ENCODE measurements around the gene ST8SIA4.

The ST8SIA4 gene

DNA sequence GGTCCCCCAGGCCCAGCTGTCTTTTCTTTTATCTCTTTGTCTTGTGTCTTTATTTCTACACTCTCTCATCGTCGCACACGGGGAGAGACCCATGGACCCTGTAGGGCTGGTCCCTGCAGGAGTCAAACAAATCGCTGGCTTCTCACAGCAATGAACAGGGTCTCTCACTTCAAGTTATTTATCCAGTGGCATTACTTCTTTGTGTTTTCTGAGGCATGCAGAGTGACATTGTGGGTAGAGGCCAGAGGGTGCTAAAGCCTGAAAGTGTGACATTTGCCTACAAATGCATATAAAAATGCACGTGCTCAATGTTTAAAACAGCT, 127.6 kb downstream of the ST8SIA4 start:
- Histone ChIP-seq H2BK120ac (ENCODE audit: low read depth, low read length) (no peak overlapping the region), H4K5ac (ENCODE audit: low read length) (no peak overlapping the region), H3K27ac (ENCODE audit: low read depth, low read length) (no peak overlapping the region), H3K79me2 (ENCODE audit: control insufficient read depth, insufficient read depth, low read length) (no peaks in the 10 kb centered on the region), H3K4me3 (ENCODE audit: low read length) (no peak overlapping the region), H3K27me3 (ENCODE audit: insufficient read depth, low read length, poor library complexity) (no peaks in the 10 kb centered on the region), H3K36me3 (ENCODE audit: control insufficient read depth, insufficient read depth, low read length) (no peaks in the 10 kb centered on the region), H3K4ac (ENCODE audit: low read depth, low read length) (no peak overlapping the region), H3K56ac (ENCODE audit: low read length) (no peak overlapping the region), H3K23ac (ENCODE audit: low read length) (no peak overlapping the region), H4K8ac (ENCODE audit: low read depth, low read length) (no peak overlapping the region), H3K79me1 (ENCODE audit: low read length) (no peaks in the 10 kb centered on the region), H2AK5ac (ENCODE audit: low read length) (no peak overlapping the region), H3K4me2 (ENCODE audit: low read length) (no peak overlapping the region), H3K18ac (ENCODE audit: low read length) (no peak overlapping the region), H2BK15ac (replicated peaks; ENCODE audit: low read depth) (no peak overlapping the region), H3K9ac (ENCODE audit: low read length) (no peak overlapping the region), H2BK5ac (ENCODE audit: low read length) (no peak overlapping the region), H3K4me1 (ENCODE audit: control insufficient read depth, low read depth, low read length) (peaks cover 4% of the 10 kb centered on the region)
- DNase-seq: no peak
- no CpG with 5 or more reads among the region's 5 CpGs for WGBS (ENCODE audit: extremely low coverage, insufficient coverage, low lambda C conversion rate)

DNA sequence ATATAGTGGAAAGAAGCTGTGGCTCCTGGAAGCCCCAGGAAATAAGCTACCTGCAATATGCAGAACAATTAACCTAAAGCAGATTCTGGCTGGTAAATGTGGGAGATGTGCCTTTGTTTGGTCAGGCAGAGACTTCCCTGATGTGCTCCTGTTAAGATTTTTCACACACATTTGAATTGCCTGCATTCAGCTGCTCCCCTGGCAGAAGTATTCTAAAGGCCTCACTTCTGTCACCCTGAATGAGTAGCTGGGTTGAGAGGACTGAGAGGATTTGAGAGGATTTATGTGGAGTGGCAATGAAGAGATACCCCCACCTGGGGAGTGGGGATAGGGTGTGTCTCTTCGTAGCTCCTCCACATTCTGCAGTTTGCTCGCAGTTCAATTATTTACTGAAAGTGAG, 130.5 kb downstream of the ST8SIA4 start:
- Histone ChIP-seq H4K5ac (ENCODE audit: low read length) (no peak overlapping the region), H3K27me3 (ENCODE audit: insufficient read depth, low read length, poor library complexity) (no peaks in the 10 kb centered on the region), H4K8ac (ENCODE audit: low read depth, low read length) (no peak overlapping the region), H3K4me3 (ENCODE audit: low read length) (no peak overlapping the region), H2AK5ac (ENCODE audit: low read length) (no peak overlapping the region), H3K18ac (ENCODE audit: low read length) (no peak overlapping the region), H3K9ac (ENCODE audit: low read length) (no peak overlapping the region), H3K4me2 (ENCODE audit: low read length) (no peak overlapping the region), H3K4me1 (ENCODE audit: control insufficient read depth, low read depth, low read length) (peaks cover 3% of the 10 kb centered on the region), H2BK5ac (ENCODE audit: low read length) (no peak overlapping the region), H3K4ac (ENCODE audit: low read depth, low read length) (no peak overlapping the region), H3K79me2 (ENCODE audit: control insufficient read depth, insufficient read depth, low read length) (no peaks in the 10 kb centered on the region), H3K56ac (ENCODE audit: low read length) (peak overlapping the region; percentile 44), H3K27ac (ENCODE audit: low read depth, low read length) (no peak overlapping the region), H3K23ac (ENCODE audit: low read length) (no peak overlapping the region), H3K36me3 (ENCODE audit: control insufficient read depth, insufficient read depth, low read length) (no peaks in the 10 kb centered on the region), H3K79me1 (ENCODE audit: low read length) (no peaks in the 10 kb centered on the region), H2BK120ac (ENCODE audit: low read depth, low read length) (no peak overlapping the region), H2BK15ac (replicated peaks; ENCODE audit: low read depth) (no peak overlapping the region)
- peak; percentile 32 for DNase-seq
- no CpG with 5 or more reads among the region's 2 CpGs for WGBS (ENCODE audit: extremely low coverage, insufficient coverage, low lambda C conversion rate)

DNA sequence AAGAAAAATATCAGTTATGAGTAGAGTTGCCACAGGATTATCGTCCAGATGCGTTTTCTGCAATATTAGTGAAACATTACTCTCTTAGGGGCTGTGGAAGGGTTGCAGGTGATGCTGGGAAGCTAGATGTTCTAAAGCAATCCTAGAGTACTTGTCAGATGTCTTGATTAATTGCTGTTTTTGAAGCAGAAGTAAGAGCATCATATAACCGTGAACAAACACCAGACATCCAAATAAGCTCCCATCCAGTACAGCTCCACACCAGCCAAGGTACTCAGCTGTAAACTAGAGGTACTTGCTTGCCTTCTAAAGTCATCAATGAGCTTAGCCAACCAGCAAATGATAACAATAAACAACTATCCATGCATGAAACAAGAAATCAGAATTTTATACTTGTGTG, 131.1 kb downstream of the ST8SIA4 start:
- no peak overlapping the region for H3K23ac ChIP-seq (ENCODE audit: low read length)
- H3K27ac ChIP-seq (ENCODE audit: low read depth, low read length): no peak overlapping the region
- WGBS (ENCODE audit: extremely low coverage, insufficient coverage, low lambda C conversion rate): no CpG with 5 or more reads among the region's 3 CpGs
- no peak overlapping the region for H3K4ac ChIP-seq (ENCODE audit: low read depth, low read length)
- DNase-seq: no peak
- no peak overlapping the region for H2BK15ac ChIP-seq (replicated peaks; ENCODE audit: low read depth)
- H2BK5ac ChIP-seq (ENCODE audit: low read length): no peak overlapping the region
- no peak overlapping the region for H3K9ac ChIP-seq (ENCODE audit: low read length)
- peaks cover 3% of the 10 kb centered on the region for H3K4me1 ChIP-seq (ENCODE audit: control insufficient read depth, low read depth, low read length)
- H3K18ac ChIP-seq (ENCODE audit: low read length): no peak overlapping the region
- no peak overlapping the region for H4K8ac ChIP-seq (ENCODE audit: low read depth, low read length)
- no peak overlapping the region for H3K4me2 ChIP-seq (ENCODE audit: low read length)
- no peaks in the 10 kb centered on the region for H3K36me3 ChIP-seq (ENCODE audit: control insufficient read depth, insufficient read depth, low read length)
- no peak overlapping the region for H3K56ac ChIP-seq (ENCODE audit: low read length)
- H2BK120ac ChIP-seq (ENCODE audit: low read depth, low read length): no peak overlapping the region
- H3K79me2 ChIP-seq (ENCODE audit: control insufficient read depth, insufficient read depth, low read length): no peaks in the 10 kb centered on the region
- no peaks in the 10 kb centered on the region for H3K79me1 ChIP-seq (ENCODE audit: low read length)
- H2AK5ac ChIP-seq (ENCODE audit: low read length): no peak overlapping the region
- H3K4me3 ChIP-seq (ENCODE audit: low read length): no peak overlapping the region
- H4K5ac ChIP-seq (ENCODE audit: low read length): no peak overlapping the region
- H3K27me3 ChIP-seq (ENCODE audit: insufficient read depth, low read length, poor library complexity): no peaks in the 10 kb centered on the region

DNA sequence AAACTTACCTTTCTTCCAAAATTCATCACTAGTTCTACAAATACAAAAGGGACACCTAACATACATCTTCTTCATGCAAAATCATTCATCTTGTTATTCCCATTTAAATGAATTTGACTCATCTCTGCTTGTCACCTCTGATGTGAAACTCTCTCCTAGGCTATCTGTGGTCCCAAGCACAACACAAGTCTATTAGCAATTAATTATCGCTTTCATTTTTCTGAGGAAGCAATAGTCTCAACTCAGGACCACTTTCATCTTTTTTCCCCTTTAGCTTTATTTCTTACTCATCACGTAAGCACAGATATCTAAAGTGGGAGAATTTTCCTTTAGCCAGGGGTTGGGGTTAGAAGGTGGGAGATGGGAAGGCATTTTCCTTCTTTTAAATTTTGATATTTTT, 131.9 kb downstream of the ST8SIA4 start:
- H4K5ac ChIP-seq (ENCODE audit: low read length): no peak overlapping the region
- no peaks in the 10 kb centered on the region for H3K36me3 ChIP-seq (ENCODE audit: control insufficient read depth, insufficient read depth, low read length)
- no peak overlapping the region for H2BK15ac ChIP-seq (replicated peaks; ENCODE audit: low read depth)
- H3K79me2 ChIP-seq (ENCODE audit: control insufficient read depth, insufficient read depth, low read length): no peaks in the 10 kb centered on the region
- H3K79me1 ChIP-seq (ENCODE audit: low read length): no peaks in the 10 kb centered on the region
- no CpG with 5 or more reads among the region's 2 CpGs for WGBS (ENCODE audit: extremely low coverage, insufficient coverage, low lambda C conversion rate)
- H3K9ac ChIP-seq (ENCODE audit: low read length): no peak overlapping the region
- DNase-seq: no peak
- H2BK120ac ChIP-seq (ENCODE audit: low read depth, low read length): no peak overlapping the region
- no peak overlapping the region for H3K23ac ChIP-seq (ENCODE audit: low read length)
- H3K4ac ChIP-seq (ENCODE audit: low read depth, low read length): no peak overlapping the region
- H3K4me3 ChIP-seq (ENCODE audit: low read length): no peak overlapping the region
- no peak overlapping the region for H2AK5ac ChIP-seq (ENCODE audit: low read length)
- H3K4me2 ChIP-seq (ENCODE audit: low read length): no peak overlapping the region
- H3K27me3 ChIP-seq (ENCODE audit: insufficient read depth, low read length, poor library complexity): no peaks in the 10 kb centered on the region
- peaks cover 3% of the 10 kb centered on the region for H3K4me1 ChIP-seq (ENCODE audit: control insufficient read depth, low read depth, low read length)
- H4K8ac ChIP-seq (ENCODE audit: low read depth, low read length): no peak overlapping the region
- no peak overlapping the region for H3K27ac ChIP-seq (ENCODE audit: low read depth, low read length)
- H2BK5ac ChIP-seq (ENCODE audit: low read length): no peak overlapping the region
- no peak overlapping the region for H3K18ac ChIP-seq (ENCODE audit: low read length)
- no peak overlapping the region for H3K56ac ChIP-seq (ENCODE audit: low read length)

DNA sequence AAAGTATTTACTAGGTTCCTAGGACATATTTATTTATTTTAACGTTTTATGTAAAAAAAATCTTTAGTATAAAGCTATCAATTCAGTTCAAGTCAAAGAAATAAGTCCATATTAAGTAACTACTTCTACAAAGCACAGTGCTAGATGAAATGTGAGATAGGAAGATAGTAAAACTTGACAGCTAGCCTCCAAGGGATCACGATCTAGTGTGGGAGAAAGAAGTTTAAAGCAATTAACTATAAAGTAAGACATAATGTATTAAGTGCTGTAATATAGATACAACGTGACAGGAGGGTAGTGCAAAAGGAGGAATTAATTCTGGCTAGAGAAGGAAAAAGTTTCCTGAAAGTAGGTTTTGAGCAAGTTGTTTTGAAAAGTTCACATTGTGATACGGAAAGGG, 134.9 kb downstream of the ST8SIA4 start:
- no peak overlapping the region for H3K4ac ChIP-seq (ENCODE audit: low read depth, low read length)
- H3K23ac ChIP-seq (ENCODE audit: low read length): no peak overlapping the region
- no peaks in the 10 kb centered on the region for H3K79me1 ChIP-seq (ENCODE audit: low read length)
- H3K18ac ChIP-seq (ENCODE audit: low read length): no peak overlapping the region
- H4K8ac ChIP-seq (ENCODE audit: low read depth, low read length): no peak overlapping the region
- no peak overlapping the region for H2BK120ac ChIP-seq (ENCODE audit: low read depth, low read length)
- no peaks in the 10 kb centered on the region for H3K36me3 ChIP-seq (ENCODE audit: control insufficient read depth, insufficient read depth, low read length)
- H3K9ac ChIP-seq (ENCODE audit: low read length): no peak overlapping the region
- DNase-seq: no peak
- H2BK5ac ChIP-seq (ENCODE audit: low read length): no peak overlapping the region
- H4K5ac ChIP-seq (ENCODE audit: low read length): no peak overlapping the region
- no peaks in the 10 kb centered on the region for H3K79me2 ChIP-seq (ENCODE audit: control insufficient read depth, insufficient read depth, low read length)
- H3K4me1 ChIP-seq (ENCODE audit: control insufficient read depth, low read depth, low read length): peaks cover 3% of the 10 kb centered on the region
- no peak overlapping the region for H2BK15ac ChIP-seq (replicated peaks; ENCODE audit: low read depth)
- no CpG with 5 or more reads among the region's 4 CpGs for WGBS (ENCODE audit: extremely low coverage, insufficient coverage, low lambda C conversion rate)
- H3K27me3 ChIP-seq (ENCODE audit: insufficient read depth, low read length, poor library complexity): no peaks in the 10 kb centered on the region
- no peak overlapping the region for H3K4me3 ChIP-seq (ENCODE audit: low read length)
- no peak overlapping the region for H3K27ac ChIP-seq (ENCODE audit: low read depth, low read length)
- no peak overlapping the region for H3K56ac ChIP-seq (ENCODE audit: low read length)
- no peak overlapping the region for H2AK5ac ChIP-seq (ENCODE audit: low read length)
- no peak overlapping the region for H3K4me2 ChIP-seq (ENCODE audit: low read length)

DNA sequence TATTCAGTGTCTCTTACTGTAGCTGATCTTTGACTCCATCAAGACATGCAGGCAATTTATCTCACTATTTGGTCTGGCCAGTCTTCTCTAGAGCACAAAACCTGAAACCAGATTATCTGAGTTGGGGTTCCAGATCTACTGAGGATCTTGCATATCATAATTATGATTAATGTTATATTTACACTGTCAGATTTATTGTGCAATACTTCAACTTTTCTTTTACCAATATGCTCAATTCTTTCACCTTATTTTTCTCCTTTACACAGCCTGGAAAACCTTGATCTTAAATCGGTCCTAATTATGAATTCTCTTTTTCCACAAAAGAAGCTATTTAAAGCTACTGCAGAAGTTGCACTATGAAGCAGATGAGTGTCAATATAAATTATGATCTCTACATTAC, 140.1 kb downstream of the ST8SIA4 start:
- WGBS (ENCODE audit: extremely low coverage, insufficient coverage, low lambda C conversion rate): no CpG with 5 or more reads among the region's 1 CpG
- Histone ChIP-seq H3K27me3 (ENCODE audit: insufficient read depth, low read length, poor library complexity) (no peaks in the 10 kb centered on the region), H2BK15ac (replicated peaks; ENCODE audit: low read depth) (no peak overlapping the region), H3K79me2 (ENCODE audit: control insufficient read depth, insufficient read depth, low read length) (no peaks in the 10 kb centered on the region), H3K23ac (ENCODE audit: low read length) (no peak overlapping the region), H2AK5ac (ENCODE audit: low read length) (no peak overlapping the region), H2BK5ac (ENCODE audit: low read length) (no peak overlapping the region), H3K4me3 (ENCODE audit: low read length) (no peak overlapping the region), H3K56ac (ENCODE audit: low read length) (no peak overlapping the region), H2BK120ac (ENCODE audit: low read depth, low read length) (no peak overlapping the region), H3K36me3 (ENCODE audit: control insufficient read depth, insufficient read depth, low read length) (no peaks in the 10 kb centered on the region), H3K9ac (ENCODE audit: low read length) (no peak overlapping the region), H4K5ac (ENCODE audit: low read length) (no peak overlapping the region), H3K27ac (ENCODE audit: low read depth, low read length) (no peak overlapping the region), H3K79me1 (ENCODE audit: low read length) (no peaks in the 10 kb centered on the region), H3K18ac (ENCODE audit: low read length) (no peak overlapping the region), H4K8ac (ENCODE audit: low read depth, low read length) (no peak overlapping the region), H3K4me2 (ENCODE audit: low read length) (no peak overlapping the region), H3K4ac (ENCODE audit: low read depth, low read length) (no peak overlapping the region), H3K4me1 (ENCODE audit: control insufficient read depth, low read depth, low read length) (peaks cover 7% of the 10 kb centered on the region)
- DNase-seq: no peak
